GM12878 (cell line): ENCODE measurements around the gene NRXN3. TPM values are rescaled to one million over a fixed set of nuclear protein-coding genes. Genes with fewer than 3 reads are reported as not detected.

ENCODE experiments used
- ATAC-seq: fragments of 200-7000 bp; cut with Tn5 transposase; 3 replicates; pipeline ENCODE4 v1.9.1; 2020; ENCODE audit warnings: mild to moderate bottlenecking, moderate library complexity
- BruUV-seq: library from RNA; stranded (reverse); fragments of 400-500 nt; replicated peaks from 2 replicates; lab custom pipeline; 2021; lab: Mats Ljungman, UMichigan
- CTCF ChIA-PET: fragments of 300-600 bp; sonication (Branson Sonifier 250); formaldehyde crosslinking; extraction: SDS; loops from one replicate; lab custom pipeline; 2021; ENCODE audit warnings: inconsistent platforms; lab: Yijun Ruan, JAX
- POLR2A ChIA-PET: fragments of 350-600 bp; formaldehyde crosslinking; extraction: SDS; loops from one replicate; lab custom pipeline; 2021; ENCODE audit warnings: inconsistent platforms; lab: Charles Lee
- RAD21 ChIA-PET: fragments of 300-600 bp; sonication (Branson Sonifier 250); formaldehyde crosslinking; loops from one replicate; lab custom pipeline; 2023; ENCODE audit warnings: antibody characterized with exemption; ENCODE audit not compliant: unreplicated experiment; lab: Charles Lee
- SMC1A ChIA-PET: fragments of 300-600 bp; sonication (Branson Sonifier 250); formaldehyde crosslinking; loops from one replicate; lab custom pipeline; 2023; ENCODE audit not compliant: unreplicated experiment, uncharacterized antibody; lab: Charles Lee
- DNase-seq: peaks from one replicate; pipeline ENCODE4 v3.0.0-alpha.2; 2011; ENCODE audit warnings: low read depth, low spot score
- FAIRE-seq: peaks from 3 replicates; lab custom pipeline; 2011; peaks lifted over from hg19 to GRCh38; lab: Jason Lieb, UNC
- H2AFZ ChIP-seq: 2 replicates; pipeline ENCODE4 v1.6.0; 2011; ENCODE audit warnings: low read depth, low read length, control low read depth; ENCODE audit not compliant: control insufficient read depth
- H3K27ac ChIP-seq: 2 replicates; pipeline ENCODE4 v1.5.1; 2011; ENCODE audit warnings: control low read depth; ENCODE audit not compliant: control insufficient read depth, insufficient read depth
- H3K27me3 ChIP-seq, 2 experiments: replicated peaks in 1 of 2; 2 replicates each; pipeline versions ENCODE4 v1.6.0 to v1.6.1; 2011; ENCODE audit warnings: low read length in 1 of 2; ENCODE audit not compliant: control insufficient read depth in 2 of 2, insufficient read depth in 2 of 2
- H3K36me3 ChIP-seq, 2 experiments: 2 replicates each; pipeline ENCODE4 v1.5.1; 2011; ENCODE audit warnings: low read length in 1 of 2; ENCODE audit not compliant: control insufficient read depth in 2 of 2, insufficient read depth in 2 of 2
- H3K4me1 ChIP-seq: 2 replicates; pipeline ENCODE4 v1.6.1; 2011; ENCODE audit warnings: mild to moderate bottlenecking, low read length, moderate library complexity, mixed read lengths; ENCODE audit not compliant: control insufficient read depth, insufficient read depth
- H3K4me2 ChIP-seq: 2 replicates; pipeline ENCODE4 v1.6.0; 2011; ENCODE audit warnings: control low read depth; ENCODE audit not compliant: control insufficient read depth, insufficient read depth
- H3K4me3 ChIP-seq: fragments of 200-600 bp; sonication (generic); 2 replicates; pipeline ENCODE4 v1.5.1; 2016
- H3K79me2 ChIP-seq: 2 replicates; pipeline ENCODE4 v1.6.0; 2011; ENCODE audit warnings: low read length; ENCODE audit not compliant: control insufficient read depth, insufficient read depth
- H3K9ac ChIP-seq: 2 replicates; pipeline ENCODE4 v1.8.0; 2011; ENCODE audit warnings: low read length, control low read depth, mixed read lengths; ENCODE audit not compliant: control insufficient read depth, insufficient read depth
- H3K9me3 ChIP-seq: replicated peaks from 3 replicates; pipeline ENCODE4 v1.5.1; 2011; ENCODE audit warnings: mild to moderate bottlenecking, low read length; ENCODE audit not compliant: control insufficient read depth, insufficient read depth
- H4K20me1 ChIP-seq: 2 replicates; pipeline ENCODE4 v1.6.0; 2011; ENCODE audit not compliant: control insufficient read depth, insufficient read depth
- ASH2L ChIP-seq: fragments of 300-600, 200-600 bp; sonication (generic); IDR thresholded peaks from 2 replicates; pipeline ENCODE4 v1.6.1; 2017; ENCODE audit warnings: low read depth, mild to moderate bottlenecking, borderline replicate concordance
- CBX5 ChIP-seq: sonication (generic); IDR thresholded peaks from 2 replicates; pipeline ENCODE4 v1.6.1; 2016; ENCODE audit warnings: low read depth, moderate library complexity, mild to moderate bottlenecking, inconsistent platforms
- CREM ChIP-seq: IDR thresholded peaks from 2 replicates; pipeline ENCODE4 v1.6.1; 2014; ENCODE audit warnings: antibody characterized with exemption, low read depth
- GATAD2B ChIP-seq: fragments of 450-650 bp; conservative IDR thresholded peaks from 2 replicates; pipeline ENCODE4 v1.6.1; 2017; ENCODE audit warnings: low read depth, mild to moderate bottlenecking, moderate library complexity
- HDAC2 ChIP-seq: fragments of 200-600 bp; sonication (generic); IDR thresholded peaks from 2 replicates; pipeline ENCODE4 v1.6.1; 2017
- POLR2AphosphoS2 ChIP-seq: IDR thresholded peaks from 2 replicates; pipeline ENCODE4 v1.6.1; 2011; ENCODE audit warnings: low read depth, mild to moderate bottlenecking, low read length, improper control_type of control experiment, moderate library complexity
- SIX5 ChIP-seq: IDR thresholded peaks from 2 replicates; pipeline ENCODE4 v1.6.1; 2011; ENCODE audit warnings: mild to moderate bottlenecking, low read depth, low read length, moderate library complexity; ENCODE audit not compliant: severe bottlenecking
- SPI1 ChIP-seq: IDR thresholded peaks from 2 replicates; pipeline ENCODE4 v1.6.1; 2011; ENCODE audit warnings: low read depth, mild to moderate bottlenecking, low read length, moderate library complexity, borderline replicate concordance; ENCODE audit not compliant: insufficient read depth
- ZNF207 ChIP-seq: fragments of 450-650 bp; IDR thresholded peaks from 2 replicates; pipeline ENCODE4 v1.6.1; 2014; ENCODE audit warnings: antibody characterized with exemption, mild to moderate bottlenecking, borderline replicate concordance
- ZZZ3 ChIP-seq: IDR thresholded peaks from 2 replicates; pipeline ENCODE4 v1.6.1; 2011; ENCODE audit warnings: low read depth; ENCODE audit not compliant: control insufficient read depth, insufficient read length
- WGBS: methylation state at CpG from one replicate; pipeline ENCODE4 v1.1.6; 2016; ENCODE audit warnings: low lambda C conversion rate; ENCODE audit not compliant: insufficient replicate concordance, insufficient coverage; ENCODE audit errors: missing lambda C conversion rate; 5-methylcytosine and 5-hydroxymethylcytosine counted together
- in situ Hi-C: fragments of 300-500 bp; cut with MboI; formaldehyde crosslinking; loops from 9 replicates; pipeline ENCODE4 v1.14.3; 2018; ENCODE audit warnings: mixed read lengths
- intact Hi-C: fragments of 100-400 bp; cut with micrococcal nuclease; formaldehyde crosslinking; loops from one replicate; pipeline ENCODE4 v1.14.2; 2022; ENCODE audit not compliant: unreplicated experiment
- polyA plus RNA-seq, 11 experiments: library from polyadenylated mRNA; depleted of rRNA in 4 of 11; unstranded in 6 of 11; stranded (reverse) in 5 of 11; fragments of >200 nt; fragmentation: Nextera tagmentation in 4 of 11; fragmentation: Illumina TruSeq in 1 of 11; extraction: Ambion mirVana in 4 of 11; extraction: Trizol in 1 of 11; gene quantifications; 1 replicate in 1 of 11; 2 replicates in 10 of 11; pipeline versions ENCODE4 v1.2.1 to v1.2.3, GENCODE V29; 2011 to 2016; ENCODE audit warnings: inconsistent platforms in 2 of 11, missing spikeins in 2 of 11, low read depth in 1 of 11
- total RNA-seq, 4 experiments: library from RNA; depleted of rRNA in 3 of 4; stranded (reverse); fragments of >200 nt in 3 of 4; fragmentation: Illumina TruSeq in 1 of 4; extraction: Trizol in 1 of 4; gene quantifications; 2 replicates each; pipeline versions ENCODE4 v1.2.1 to v1.2.3, GENCODE V29; 2013 to 2021
- TF ChIP-seq, protein P1 (sequence below): fragments of 450-650 bp; IDR thresholded peaks from 2 replicates; pipeline ENCODE4 v1.6.1; 2016; ENCODE audit warnings: mild to moderate bottlenecking
- TF ChIP-seq, protein P2 (sequence below): fragments of 450-650 bp; IDR thresholded peaks from 2 replicates; pipeline ENCODE4 v1.6.1; 2017; ENCODE audit warnings: mild to moderate bottlenecking, moderate library complexity

Gene NRXN3
- total and polyA plus RNA-seq, 10 of the 15 experiments (the other 5 are each of a cell fraction or from before 2014, with no cell fraction given) = 0.52 to 3.3 (median 1.4) TPM

DNA sequence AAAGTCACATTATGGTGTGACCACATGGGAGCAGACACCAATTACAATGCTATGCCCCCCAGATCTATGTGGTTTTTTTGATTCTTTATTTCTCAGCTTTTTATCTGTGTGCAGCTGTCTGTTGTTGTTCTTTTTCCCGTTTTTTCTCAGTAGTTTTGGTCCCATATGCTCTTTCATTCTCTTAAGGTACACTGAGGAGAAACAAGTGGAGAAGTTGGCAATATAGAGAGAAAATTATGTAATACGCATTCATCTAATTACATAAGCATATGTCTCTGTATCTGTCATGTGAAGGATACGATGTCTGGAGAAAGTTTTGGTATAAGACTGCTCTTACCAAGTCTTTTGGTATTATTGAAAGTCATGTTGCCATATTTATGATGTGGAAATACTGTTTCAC lies 819.0 kb downstream of the NRXN3 start:
- Histone ChIP-seq H3K27ac (no peak overlapping the region), H3K4me2 (no peak overlapping the region), H3K27me3 (no peaks in the 10 kb centered on the region), H3K9me3 (no peaks in the 10 kb centered on the region), H3K36me3 (no peaks in the 10 kb centered on the region), H2AFZ (no peak overlapping the region), H3K79me2 (no peaks in the 10 kb centered on the region), H4K20me1 (no peaks in the 10 kb centered on the region), H3K4me3 (no peak overlapping the region), H3K4me1 (no peaks in the 10 kb centered on the region), H3K9ac (no peak overlapping the region)
- WGBS = 40% methylated on average over 3 of the region's 3 CpGs
- ChIA-PET SMC1A (no interaction called here), POLR2A (no interaction called here), CTCF (no interaction called here), RAD21 (no interaction called here)
- ATAC-seq (no peak), DNase-seq (no peak), FAIRE-seq (no peak)
- TF ChIP-seq, protein P1, sequence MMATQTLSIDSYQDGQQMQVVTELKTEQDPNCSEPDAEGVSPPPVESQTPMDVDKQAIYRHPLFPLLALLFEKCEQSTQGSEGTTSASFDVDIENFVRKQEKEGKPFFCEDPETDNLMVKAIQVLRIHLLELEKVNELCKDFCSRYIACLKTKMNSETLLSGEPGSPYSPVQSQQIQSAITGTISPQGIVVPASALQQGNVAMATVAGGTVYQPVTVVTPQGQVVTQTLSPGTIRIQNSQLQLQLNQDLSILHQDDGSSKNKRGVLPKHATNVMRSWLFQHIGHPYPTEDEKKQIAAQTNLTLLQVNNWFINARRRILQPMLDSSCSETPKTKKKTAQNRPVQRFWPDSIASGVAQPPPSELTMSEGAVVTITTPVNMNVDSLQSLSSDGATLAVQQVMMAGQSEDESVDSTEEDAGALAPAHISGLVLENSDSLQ = no peak
- intact Hi-C loops (no loop called here), in situ Hi-C loops (no loop called here)
- no TSS peak for BruUV-seq

GRCh38 chr14:78992867-78993266 lies 822.7 kb downstream of the NRXN3 start:
- FAIRE-seq (no peak), ATAC-seq (no peak), DNase-seq (no peak)
- Histone ChIP-seq H3K27me3 (no peaks in the 10 kb centered on the region), H3K4me3 (no peak overlapping the region), H3K9ac (no peak overlapping the region), H2AFZ (no peak overlapping the region), H3K4me2 (no peak overlapping the region), H3K36me3 (no peaks in the 10 kb centered on the region), H3K9me3 (no peaks in the 10 kb centered on the region), H3K27ac (no peak overlapping the region), H3K79me2 (no peaks in the 10 kb centered on the region), H3K4me1 (no peaks in the 10 kb centered on the region), H4K20me1 (no peaks in the 10 kb centered on the region)
- in situ Hi-C loops (no loop called here), intact Hi-C loops (no loop called here)
- CTCF ChIA-PET = no interaction called here
- BruUV-seq = no TSS peak
- POLR2A ChIA-PET = no interaction called here
- SMC1A ChIA-PET = interaction anchor here (0.5 to 0.7 kb wide), 2 partner anchors 12 to 23 kb away, joined by 3 read pairs; no protein-coding TSS in a partner anchor
- 0% methylated on average over 2 of the region's 2 CpGs for WGBS
- RAD21 ChIA-PET = no interaction called here
- TF ChIP-seq CBX5 (no peak), CREM (no peak), ZNF207 (no peak), GATAD2B (no peak), SPI1 (no peak), SIX5 (no peak), ZZZ3 (no peak), HDAC2 (no peak), POLR2AphosphoS2 (no peak), ASH2L (no peak)
- TF ChIP-seq, protein P2, sequence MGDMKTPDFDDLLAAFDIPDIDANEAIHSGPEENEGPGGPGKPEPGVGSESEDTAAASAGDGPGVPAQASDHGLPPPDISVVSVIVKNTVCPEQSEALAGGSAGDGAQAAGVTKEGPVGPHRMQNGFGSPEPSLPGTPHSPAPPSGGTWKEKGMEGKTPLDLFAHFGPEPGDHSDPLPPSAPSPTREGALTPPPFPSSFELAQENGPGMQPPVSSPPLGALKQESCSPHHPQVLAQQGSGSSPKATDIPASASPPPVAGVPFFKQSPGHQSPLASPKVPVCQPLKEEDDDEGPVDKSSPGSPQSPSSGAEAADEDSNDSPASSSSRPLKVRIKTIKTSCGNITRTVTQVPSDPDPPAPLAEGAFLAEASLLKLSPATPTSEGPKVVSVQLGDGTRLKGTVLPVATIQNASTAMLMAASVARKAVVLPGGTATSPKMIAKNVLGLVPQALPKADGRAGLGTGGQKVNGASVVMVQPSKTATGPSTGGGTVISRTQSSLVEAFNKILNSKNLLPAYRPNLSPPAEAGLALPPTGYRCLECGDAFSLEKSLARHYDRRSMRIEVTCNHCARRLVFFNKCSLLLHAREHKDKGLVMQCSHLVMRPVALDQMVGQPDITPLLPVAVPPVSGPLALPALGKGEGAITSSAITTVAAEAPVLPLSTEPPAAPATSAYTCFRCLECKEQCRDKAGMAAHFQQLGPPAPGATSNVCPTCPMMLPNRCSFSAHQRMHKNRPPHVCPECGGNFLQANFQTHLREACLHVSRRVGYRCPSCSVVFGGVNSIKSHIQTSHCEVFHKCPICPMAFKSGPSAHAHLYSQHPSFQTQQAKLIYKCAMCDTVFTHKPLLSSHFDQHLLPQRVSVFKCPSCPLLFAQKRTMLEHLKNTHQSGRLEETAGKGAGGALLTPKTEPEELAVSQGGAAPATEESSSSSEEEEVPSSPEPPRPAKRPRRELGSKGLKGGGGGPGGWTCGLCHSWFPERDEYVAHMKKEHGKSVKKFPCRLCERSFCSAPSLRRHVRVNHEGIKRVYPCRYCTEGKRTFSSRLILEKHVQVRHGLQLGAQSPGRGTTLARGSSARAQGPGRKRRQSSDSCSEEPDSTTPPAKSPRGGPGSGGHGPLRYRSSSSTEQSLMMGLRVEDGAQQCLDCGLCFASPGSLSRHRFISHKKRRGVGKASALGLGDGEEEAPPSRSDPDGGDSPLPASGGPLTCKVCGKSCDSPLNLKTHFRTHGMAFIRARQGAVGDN = no peak
